Umbilical cord (tissue), 2 donors: ENCODE data around the gene TNP2. TPM values are rescaled to one million over a fixed set of nuclear protein-coding genes. Genes with fewer than 3 reads are reported as not detected.
"Not testable (repeated sequence)": the region's sequence is repeated elsewhere in the genome, so short reads cannot be mapped to it uniquely, and the experiment has no call there.

Experiments used
- DNase-seq: peaks from one replicate; pipeline ENCODE4 v3.0.0-alpha.2; 2015; ENCODE audit warnings: low spot score
- total RNA-seq: library from RNA; depleted of rRNA; stranded (reverse); fragments of >200 nt; gene quantifications from one replicate; pipeline ENCODE4 v1.2.3, GENCODE V29; 2014; ENCODE audit warnings: low replicate concordance; ENCODE audit not compliant: insufficient read depth

The TNP2 gene
- total RNA-seq, 1 donor from 2014 or later, result 5.3 TPM

- DNase-seq, result not testable (repeated sequence)
Observed at GRCh38 chr16:11220507-11220906, 48.6 kb downstream of the TNP2 start.

GRCh38 chr16:11219178-11219577 lies 49.9 kb downstream of the TNP2 start:
- no peak for DNase-seq

GRCh38 chr16:11218604-11218962 lies 50.5 kb downstream of the TNP2 start:
- DNase-seq, result no peak

Other genes with a start within 250 kb of the TNP2 start
- gene SOCS1, start 13.1 kb downstream of the TNP2 start, total RNA-seq, result 16.4 TPM
- gene PRM3, start 4.3 kb upstream of the TNP2 start, total RNA-seq, result not detected
- not detected for gene PRM2, start 7.2 kb upstream of the TNP2 start, total RNA-seq
- gene PRM1, start 12.0 kb upstream of the TNP2 start, total RNA-seq, result not detected
- 17.1 TPM for gene RMI2, start 76.1 kb upstream of the TNP2 start, total RNA-seq